ENCODE data around the gene ZNHIT3. TPM values are rescaled to one million over a fixed set of nuclear protein-coding genes. Genes with fewer than 3 reads are reported as not detected.

Gene ZNHIT3
- total and polyA plus RNA-seq, 10 of the 15 experiments (the other 5 are each of a cell fraction or from before 2014, with no cell fraction given), result 34.1 to 128 (median 55.6) TPM

DNA sequence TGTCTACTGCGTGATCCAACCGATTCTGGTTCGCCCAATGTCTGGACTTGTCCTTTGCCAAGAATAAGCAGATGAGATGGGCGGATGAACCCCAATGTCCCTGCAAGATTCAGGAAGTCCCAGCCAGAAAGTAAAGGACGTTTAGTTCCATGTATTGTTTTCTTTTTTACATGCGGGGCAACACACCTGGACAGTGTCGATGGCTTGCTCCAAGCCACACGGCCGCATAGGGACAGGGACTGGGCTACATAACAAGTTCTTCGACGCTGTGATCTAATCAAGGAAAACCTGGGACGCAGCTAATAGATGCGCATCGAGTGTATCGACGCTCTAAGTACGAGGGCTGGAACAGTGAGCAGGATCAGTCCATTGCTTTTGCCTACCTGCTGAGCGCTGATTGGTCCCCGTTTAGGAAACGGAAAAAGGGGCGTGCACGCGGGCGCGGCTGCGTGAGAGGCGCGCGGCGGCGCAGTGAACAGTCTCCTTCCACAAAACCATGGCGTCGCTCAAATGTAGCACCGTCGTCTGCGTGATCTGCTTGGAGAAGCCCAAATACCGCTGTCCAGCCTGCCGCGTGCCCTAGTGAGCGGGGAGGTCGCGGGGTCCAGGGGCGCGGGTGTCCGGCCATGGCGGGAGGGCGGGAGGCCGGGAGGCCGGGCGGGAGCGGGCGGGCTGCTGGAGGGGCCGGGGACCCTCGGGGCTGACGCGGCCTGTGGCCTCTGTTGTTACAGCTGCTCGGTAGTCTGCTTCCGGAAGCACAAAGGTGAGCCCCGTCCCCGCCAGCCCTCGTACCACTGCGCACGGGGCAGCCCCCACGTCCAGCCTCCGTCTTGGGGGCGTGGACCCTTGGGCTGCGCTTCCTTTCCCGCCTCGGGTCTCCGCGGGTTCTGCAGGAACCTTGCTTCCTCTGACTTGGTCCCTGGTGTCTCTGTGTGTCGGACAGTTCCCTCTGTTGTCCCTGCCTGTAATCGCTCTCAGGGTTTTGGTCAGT, at the start of gene ZNHIT3 (continued):
- peak; percentile 72; the same call in 1 of the 2 replicates for TF ChIP-seq CEBPZ (IDR thresholded peaks at IDR 0.05; ENCODE audit: low read depth, low read length)
- peak; percentile 100 for TF ChIP-seq MLLT1 (IDR thresholded peaks at IDR 0.05)
- peak; percentile 68; the same call in 1 of the 2 replicates for TF ChIP-seq ZNF687 (IDR thresholded peaks at IDR 0.05)
- TF ChIP-seq CHD1 (IDR thresholded peaks at IDR 0.05; ENCODE audit: low read depth, low read length), result no peak
- TF ChIP-seq, protein P1, sequence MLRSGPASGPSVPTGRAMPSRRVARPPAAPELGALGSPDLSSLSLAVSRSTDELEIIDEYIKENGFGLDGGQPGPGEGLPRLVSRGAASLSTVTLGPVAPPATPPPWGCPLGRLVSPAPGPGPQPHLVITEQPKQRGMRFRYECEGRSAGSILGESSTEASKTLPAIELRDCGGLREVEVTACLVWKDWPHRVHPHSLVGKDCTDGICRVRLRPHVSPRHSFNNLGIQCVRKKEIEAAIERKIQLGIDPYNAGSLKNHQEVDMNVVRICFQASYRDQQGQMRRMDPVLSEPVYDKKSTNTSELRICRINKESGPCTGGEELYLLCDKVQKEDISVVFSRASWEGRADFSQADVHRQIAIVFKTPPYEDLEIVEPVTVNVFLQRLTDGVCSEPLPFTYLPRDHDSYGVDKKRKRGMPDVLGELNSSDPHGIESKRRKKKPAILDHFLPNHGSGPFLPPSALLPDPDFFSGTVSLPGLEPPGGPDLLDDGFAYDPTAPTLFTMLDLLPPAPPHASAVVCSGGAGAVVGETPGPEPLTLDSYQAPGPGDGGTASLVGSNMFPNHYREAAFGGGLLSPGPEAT (IDR thresholded peaks at IDR 0.05; ENCODE audit: low read depth), result peak; percentile 95
- TF ChIP-seq BHLHE40 (IDR thresholded peaks at IDR 0.05; ENCODE audit: borderline replicate concordance in 1 of 2, low read depth in 2 of 2, low read length in 1 of 2), result peak; percentile 67 to 69; a peak in 3 of 4 replicates
- TF ChIP-seq ZNF207 (IDR thresholded peaks at IDR 0.05; ENCODE audit: borderline replicate concordance), result peak; percentile 96; the same call in 1 of the 2 replicates
- TF ChIP-seq BMI1 (IDR thresholded peaks at IDR 0.05; ENCODE audit: borderline replicate concordance), result no peak
- TF ChIP-seq EGR1 (IDR thresholded peaks at IDR 0.05; ENCODE audit: borderline replicate concordance in 1 of 2, low read depth in 2 of 2, low read length in 2 of 2), result peak; percentile 54 to 62; a peak in 2 of 3 replicates
- TF ChIP-seq NR2C1 (IDR thresholded peaks at IDR 0.05), result peak; percentile 16
